ENCODE results near the gene CATSPERB.
"Not testable (repeated sequence)": the region's sequence is repeated elsewhere in the genome, so short reads cannot be mapped to it uniquely, and the experiment has no call there.

CATSPERB gene

GRCh38 chr14:91689608-91690007 is 42.3 kb downstream of the CATSPERB start:
- no peaks in the 10 kb centered on the region for H3K36me3 ChIP-seq (ENCODE audit: control insufficient read depth in 2 of 2, insufficient read depth in 1 of 2, low read length in 2 of 2)

GRCh38 chr14:91687436-91687835 is 44.5 kb downstream of the CATSPERB start:
- CTCF ChIA-PET, result interaction anchor here (0.6 kb wide), 1 partner anchor 91 kb away, joined by 4 read pairs; no protein-coding TSS in a partner anchor
- not testable (repeated sequence) for H3K4me3 ChIP-seq (ENCODE audit: low read depth, low read length); H3K9me3 ChIP-seq (ENCODE audit: control insufficient read depth, insufficient read depth, low read depth, low read length); H3K27ac ChIP-seq (ENCODE audit: extremely low read depth, low read depth, low read length); H3K4me1 ChIP-seq (ENCODE audit: control insufficient read depth, insufficient read depth, low read length); H3K36me3 ChIP-seq (ENCODE audit: control insufficient read depth in 2 of 2, insufficient read depth in 1 of 2, low read length in 2 of 2)
- POLR2A ChIA-PET, result interaction anchor here (0.7 kb wide), 1 partner anchor 16 kb away, joined by 5 read pairs; no protein-coding TSS in a partner anchor

More at GRCh38 chr14:91689608-91690007, 42.3 kb downstream of the CATSPERB start:
- no peaks in the 10 kb centered on the region for H3K4me1 ChIP-seq (ENCODE audit: control insufficient read depth, insufficient read depth, low read length)
- ChIA-PET POLR2A (no interaction called here), CTCF (no interaction called here)
- H3K4me3 ChIP-seq (ENCODE audit: low read depth, low read length), result no peak overlapping the region
- no peak for TF ChIP-seq ZNF114 (tag by site-specific recombination; IDR thresholded peaks at IDR 0.05)
- TF ChIP-seq ZNF341 (tag by site-specific recombination; IDR thresholded peaks at IDR 0.05; ENCODE audit: low read depth), result no peak
- TF ChIP-seq ZNF555 (tag by site-specific recombination; conservative IDR thresholded peaks at IDR 0.05), result no peak
- TF ChIP-seq HOXD13 (CRISPR knock-in tag; IDR thresholded peaks at IDR 0.05; ENCODE audit: borderline replicate concordance), result no peak
- no peak for TF ChIP-seq ZBTB44 (tag by site-specific recombination; IDR thresholded peaks at IDR 0.05)
- no peak for TF ChIP-seq KLF1 (tag by site-specific recombination; IDR thresholded peaks at IDR 0.05)
- no peak for TF ChIP-seq ZNF549 (tag by site-specific recombination; IDR thresholded peaks at IDR 0.05)
- no peak for TF ChIP-seq SP3 (tag by site-specific recombination; IDR thresholded peaks at IDR 0.05)
- TF ChIP-seq ZNF202 (tag by site-specific recombination; IDR thresholded peaks at IDR 0.05; ENCODE audit: borderline replicate concordance), result no peak
- TF ChIP-seq ZNF394 (tag by site-specific recombination; IDR thresholded peaks at IDR 0.05; ENCODE audit: borderline replicate concordance), result no peak
- TF ChIP-seq AEBP2 (tag by site-specific recombination; IDR thresholded peaks at IDR 0.05; ENCODE audit: borderline replicate concordance), result no peak
- no peak for TF ChIP-seq ZBTB10 (tag by site-specific recombination; IDR thresholded peaks at IDR 0.05)
- no peak for TF ChIP-seq REST (tag by site-specific recombination; IDR thresholded peaks at IDR 0.05)
- TF ChIP-seq INSM2 (tag by site-specific recombination; IDR thresholded peaks at IDR 0.05), result no peak
- no peak for TF ChIP-seq ZNF211 (tag by site-specific recombination; IDR thresholded peaks at IDR 0.05; ENCODE audit: low read depth)
- no peak for TF ChIP-seq ZNF580 (tag by site-specific recombination; IDR thresholded peaks at IDR 0.05)
- no peak for TF ChIP-seq ZNF2 (tag by site-specific recombination; IDR thresholded peaks at IDR 0.05)
- no peaks in the 10 kb centered on the region for H3K9me3 ChIP-seq (ENCODE audit: control insufficient read depth, insufficient read depth, low read depth, low read length)
- H3K27ac ChIP-seq (ENCODE audit: extremely low read depth, low read depth, low read length), result no peak overlapping the region

All from HEK293 (cell line).